GM19463 (cell line): ENCODE data around the gene CCDC57.

Source experiments
- ATAC-seq: cut with Tn5 transposase; IDR thresholded peaks from one replicate; pipeline ENCODE4 v1.9.1; 2021; ENCODE audit warnings: mild to moderate bottlenecking, moderate library complexity; ENCODE audit not compliant: unreplicated experiment

CCDC57 gene

DNA sequence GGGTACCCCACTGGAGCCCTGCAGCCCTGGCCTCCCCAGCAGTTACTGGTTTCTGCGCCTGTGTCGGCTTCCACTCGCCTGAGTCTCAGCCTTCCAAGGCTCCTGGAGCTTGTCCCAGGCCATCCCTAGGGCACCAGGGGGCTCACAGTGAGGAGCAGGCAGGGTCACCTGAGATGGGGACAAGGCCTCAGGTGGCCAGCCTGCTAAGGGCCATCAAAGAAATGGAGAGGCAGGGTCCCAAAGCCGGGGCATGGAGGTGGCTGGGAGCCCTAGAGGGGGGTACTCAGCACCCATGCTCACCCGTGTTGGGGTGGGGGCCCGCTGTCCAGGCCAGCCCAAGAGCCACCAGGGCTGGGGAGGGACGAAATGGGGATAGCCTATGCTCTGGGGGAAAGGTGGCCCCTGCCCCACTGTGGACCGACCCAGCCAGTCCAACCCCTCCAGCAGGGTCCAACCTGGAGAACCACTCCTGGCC is 115.9 kb downstream of the CCDC57 start:
- ATAC-seq: no peak

GRCh38 chr17:82095777-82096708 is 116.6 kb downstream of the CCDC57 start:
- no peak for ATAC-seq

DNA sequence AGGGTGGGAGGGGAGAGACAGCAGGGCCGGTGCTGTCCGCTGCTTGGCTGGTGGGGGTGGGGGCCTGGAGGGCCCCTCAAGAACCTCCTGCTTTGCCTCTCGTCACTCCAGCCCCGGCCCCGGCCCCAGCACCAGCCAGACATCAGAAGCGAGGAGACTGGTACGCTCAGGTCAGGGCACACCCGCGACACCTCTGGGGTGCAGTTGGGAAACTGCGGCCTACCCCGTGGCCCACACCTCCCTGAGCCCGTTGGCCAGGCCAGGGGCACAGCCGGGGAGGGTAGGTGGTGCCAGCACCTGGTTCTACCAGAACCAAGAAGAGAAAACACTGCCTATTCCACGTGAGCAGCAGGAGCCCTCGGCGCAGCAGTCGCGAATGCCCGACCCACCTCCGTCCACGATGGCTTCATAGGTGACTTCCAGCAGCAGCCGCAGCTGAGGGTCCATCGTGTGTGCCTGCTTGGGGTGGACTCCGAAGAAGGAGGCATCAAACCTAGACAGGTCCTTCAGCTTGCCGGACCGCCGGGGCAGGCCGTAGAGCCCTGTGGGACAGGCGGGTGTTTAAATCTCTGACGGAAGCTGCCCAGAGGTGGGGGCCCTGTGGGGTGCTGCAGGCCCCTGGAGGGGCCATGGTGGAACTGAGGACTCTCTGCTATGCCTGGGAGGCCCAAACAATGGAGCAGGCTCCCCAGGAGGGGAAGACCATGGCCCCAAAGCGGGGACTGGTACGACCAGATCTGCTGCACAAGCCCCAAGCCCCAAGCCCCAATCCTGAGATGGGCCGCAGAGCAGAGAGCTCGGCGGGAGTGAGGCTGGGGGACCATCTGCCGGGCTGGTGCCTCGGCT is 117.5 kb downstream of the CCDC57 start:
- no peak for ATAC-seq

GRCh38 chr17:82092995-82093751 is 119.5 kb downstream of the CCDC57 start:
- no peak for ATAC-seq

DNA sequence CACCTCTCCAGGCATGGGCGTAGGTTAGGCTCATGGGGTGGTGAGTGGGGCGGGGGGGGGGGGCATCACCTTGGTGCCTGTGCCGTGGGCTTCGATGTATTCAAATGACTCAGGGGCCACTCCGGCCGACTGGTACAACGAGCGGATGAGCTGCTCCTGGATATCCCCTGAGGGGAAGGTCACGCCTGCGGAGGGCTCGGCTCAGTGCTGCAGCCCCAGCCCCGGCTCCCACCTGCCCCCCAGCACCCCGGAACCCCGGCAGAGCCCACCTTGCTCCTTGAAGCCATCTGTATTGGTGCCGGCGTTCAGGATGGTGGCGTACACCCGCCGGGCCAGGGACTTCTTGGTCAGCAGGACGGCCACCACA is 120.0 kb downstream of the CCDC57 start:
- ATAC-seq: no peak

- no peak for ATAC-seq
Measured at GRCh38 chr17:82092094-82092586, 120.5 kb downstream of the CCDC57 start.

- no peak for ATAC-seq
Measured at GRCh38 chr17:82091264-82092066, 121.2 kb downstream of the CCDC57 start.

- ATAC-seq: no peak
Measured at GRCh38 chr17:82090549-82091263, 121.9 kb downstream of the CCDC57 start.

GRCh38 chr17:82089723-82090548 is 122.7 kb downstream of the CCDC57 start:
- no peak for ATAC-seq

- ATAC-seq: no peak
Measured at GRCh38 chr17:82088838-82089722, 123.6 kb downstream of the CCDC57 start.

- ATAC-seq: no peak
Measured at GRCh38 chr17:82087961-82088837, 124.4 kb downstream of the CCDC57 start.

DNA sequence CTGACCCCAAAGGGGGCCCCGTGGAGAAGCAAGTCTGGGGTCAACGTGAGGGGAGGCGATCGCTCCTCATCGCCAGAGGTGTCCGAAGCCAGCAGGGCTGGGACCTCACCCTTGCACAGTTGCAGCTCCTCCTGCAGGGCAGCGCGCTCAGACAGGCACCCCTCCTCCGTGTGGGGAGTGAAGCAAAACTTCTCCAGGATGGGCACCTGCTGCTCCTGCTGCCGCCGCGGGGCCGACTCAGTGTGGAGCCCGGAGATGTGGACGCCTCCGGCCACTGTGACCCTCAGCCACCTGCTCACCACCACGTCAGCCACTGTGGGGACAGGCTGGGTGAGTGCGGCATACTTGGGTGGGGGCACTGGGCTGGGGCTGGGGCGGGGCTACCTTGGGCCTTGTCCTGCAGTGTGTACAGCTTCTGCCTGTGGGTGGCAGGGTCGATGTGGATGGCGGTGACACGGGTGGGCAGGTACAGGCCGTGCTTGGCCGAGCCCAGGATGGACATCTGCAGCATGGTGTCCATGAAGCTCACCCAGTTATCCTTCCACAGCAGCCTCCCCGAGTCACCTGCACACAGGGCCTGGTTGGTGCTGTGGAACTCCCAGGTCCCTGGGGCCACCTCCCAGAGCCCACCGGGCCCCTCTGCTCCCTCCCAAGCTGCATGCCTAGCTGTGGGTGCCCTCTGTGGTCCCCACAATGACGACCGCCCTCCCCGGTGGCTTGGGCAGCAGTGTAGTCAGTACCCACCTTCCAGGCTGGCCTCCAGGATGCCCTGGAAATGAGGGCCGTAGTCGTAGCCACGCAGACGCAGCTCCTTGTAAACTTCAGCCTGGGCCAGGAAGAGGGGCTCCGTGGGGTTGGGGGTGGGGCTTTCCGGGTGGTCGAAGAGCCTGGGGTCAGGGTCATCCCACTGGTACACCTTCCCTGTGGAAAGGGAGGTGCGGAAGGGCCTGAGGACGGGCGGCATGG is 125.4 kb downstream of the CCDC57 start:
- no peak for ATAC-seq

DNA sequence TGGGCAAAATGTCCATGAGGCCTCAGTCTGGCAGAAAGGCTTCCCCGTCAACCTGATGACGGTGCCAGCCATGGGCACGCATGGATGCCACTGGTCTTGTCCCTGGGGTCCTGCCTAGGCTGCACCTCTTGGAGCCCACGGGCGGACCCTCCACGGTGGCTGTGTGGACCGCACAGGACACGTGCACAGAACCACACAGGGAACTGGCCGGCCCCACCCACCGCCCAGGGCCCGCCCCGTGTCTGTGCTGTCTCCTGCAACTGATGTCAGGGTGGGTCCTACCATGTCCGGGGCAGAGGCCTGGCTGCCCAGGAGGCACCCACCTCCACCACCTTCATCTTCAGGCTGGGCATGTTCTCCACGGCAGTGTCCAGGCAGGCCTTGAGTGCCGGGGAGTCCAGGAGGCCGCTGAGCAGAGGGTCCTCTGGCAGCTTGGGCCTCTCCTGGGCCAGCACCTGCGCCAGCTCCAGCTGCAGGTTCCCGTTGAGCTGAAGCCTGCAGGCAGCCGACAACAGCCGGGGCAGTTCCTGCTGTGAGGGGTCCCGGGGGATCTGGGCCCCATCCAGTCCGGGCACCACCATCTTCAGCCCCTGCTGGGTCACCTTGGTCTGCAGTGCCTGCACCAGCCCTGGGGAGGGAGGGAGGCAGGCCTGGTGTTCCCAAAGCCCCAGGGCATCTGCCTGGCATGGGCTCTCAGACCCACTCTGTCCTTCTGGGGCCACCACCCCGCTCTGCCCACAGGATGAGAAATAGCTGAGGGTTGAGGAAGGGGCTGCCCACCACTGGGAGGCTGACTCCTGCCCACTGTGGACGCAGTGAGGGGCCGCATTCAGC is 126.5 kb downstream of the CCDC57 start:
- ATAC-seq: no peak

GRCh38 chr17:82085031-82085861 is 127.4 kb downstream of the CCDC57 start:
- no peak for ATAC-seq
